Erythroblast (primary cell): Measurements from ENCODE around the gene TMX1.

Experiments
- GATA1 ChIP-seq: IDR thresholded peaks from 2 replicates; pipeline ENCODE4 v1.6.1; 2011; ENCODE audit warnings: low read depth, mild to moderate bottlenecking, control low read depth, low read length, moderate library complexity
- POLR2A ChIP-seq: IDR thresholded peaks from 2 replicates; pipeline ENCODE4 v1.6.1; 2011; ENCODE audit warnings: mild to moderate bottlenecking, low read length

DNA sequence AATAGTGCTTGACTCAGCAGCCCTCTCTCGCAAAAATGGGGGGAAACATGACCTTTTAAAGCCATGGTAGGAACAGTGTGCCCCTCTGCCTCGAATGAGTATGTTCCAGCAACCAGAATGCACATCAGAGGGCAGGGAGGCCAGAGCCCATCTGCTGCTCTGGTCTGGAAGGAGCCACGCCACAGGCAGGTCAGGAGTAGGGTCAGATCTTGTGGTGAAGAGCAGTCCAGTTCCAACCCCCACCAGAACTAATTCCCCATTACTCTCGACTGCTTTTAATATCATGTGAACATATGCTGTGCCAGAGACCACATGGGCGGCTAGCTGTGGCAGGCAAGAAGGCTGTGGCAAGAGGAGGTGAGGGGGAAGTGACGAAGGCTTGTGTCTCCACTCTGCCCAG lies 34.6 kb upstream of the TMX1 start:
- TF ChIP-seq POLR2A, result no peak
- no peak for TF ChIP-seq GATA1
